HUES6 (cell line): Measurements from ENCODE around the gene ZDHHC14.
"Not testable (repeated sequence)": the region's sequence is repeated elsewhere in the genome, so short reads cannot be mapped to it uniquely, and the experiment has no call there.

Source experiments
- H3K27ac ChIP-seq: 2 replicates; pipeline ENCODE4 v1.7.0; 2013; ENCODE audit warnings: low read depth, mild to moderate bottlenecking, low read length, inconsistent platforms
- H3K27me3 ChIP-seq: 2 replicates; pipeline ENCODE4 v1.6.1; 2013; ENCODE audit warnings: low read length; ENCODE audit not compliant: control insufficient read depth, insufficient read depth
- H3K36me3 ChIP-seq: 2 replicates; pipeline ENCODE4 v1.6.1; 2013; ENCODE audit warnings: low read length; ENCODE audit not compliant: control insufficient read depth, insufficient read depth
- H3K4me1 ChIP-seq: 2 replicates; pipeline ENCODE4 v1.6.1; 2013; ENCODE audit warnings: low read length; ENCODE audit not compliant: control insufficient read depth, insufficient read depth
- H3K4me3 ChIP-seq: 2 replicates; pipeline ENCODE4 v1.5.1; 2013; ENCODE audit warnings: low read depth, low read length
- H3K9ac ChIP-seq: one replicate; pipeline ENCODE4 v1.6.1; 2013; ENCODE audit warnings: mild to moderate bottlenecking, low read length
- H3K9me3 ChIP-seq: 2 replicates; pipeline ENCODE4 v1.6.1; 2013; ENCODE audit warnings: low read depth, low read length; ENCODE audit not compliant: control insufficient read depth, insufficient read depth

Gene ZDHHC14

GRCh38 chr6:157558049-157558448, 177.1 kb downstream of the ZDHHC14 start:
- Histone ChIP-seq H3K36me3 (no peaks in the 10 kb centered on the region), H3K9ac (no peak overlapping the region), H3K4me1 (peaks cover 25% of the 10 kb centered on the region), H3K27ac (no peak overlapping the region), H3K4me3 (no peak overlapping the region), H3K9me3 (no peaks in the 10 kb centered on the region), H3K27me3 (no peaks in the 10 kb centered on the region)

DNA sequence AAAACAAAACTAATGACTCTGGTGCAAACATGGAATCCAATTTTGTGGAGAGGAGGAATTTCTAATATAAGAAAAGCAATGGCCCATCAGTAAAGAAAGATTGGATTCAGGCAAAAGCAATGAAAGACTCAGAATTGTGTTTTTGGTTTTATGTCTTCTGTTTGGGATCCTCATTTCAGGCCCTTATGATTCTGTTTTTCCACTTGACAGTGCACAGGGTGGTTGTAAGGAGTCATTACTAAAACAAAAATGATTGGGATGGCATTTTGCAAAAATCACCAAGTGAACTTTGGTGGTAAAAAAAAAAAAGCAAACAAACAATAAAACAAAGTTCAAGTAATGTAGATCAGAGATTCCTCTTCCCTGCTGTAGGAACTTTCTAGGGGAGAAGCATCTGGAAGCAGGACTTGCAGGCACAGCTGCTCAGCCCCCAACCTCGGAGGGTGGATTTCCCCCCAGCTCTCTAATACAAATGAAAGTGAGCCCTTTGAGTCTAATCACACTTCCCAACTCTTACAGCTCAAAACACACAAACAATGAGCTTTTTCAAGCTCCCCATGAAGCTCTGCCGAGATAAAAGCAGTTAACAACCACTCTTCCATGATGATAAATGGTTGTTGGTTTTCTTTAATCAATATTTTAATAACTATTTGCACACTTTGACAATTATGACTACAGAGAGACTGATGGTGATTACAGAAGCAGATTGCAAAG, 177.7 kb downstream of the ZDHHC14 start:
- H3K27ac ChIP-seq = no peak overlapping the region
- no peaks in the 10 kb centered on the region for H3K27me3 ChIP-seq
- no peak overlapping the region for H3K9ac ChIP-seq
- no peaks in the 10 kb centered on the region for H3K9me3 ChIP-seq
- H3K4me1 ChIP-seq = peaks cover 19% of the 10 kb centered on the region
- H3K4me3 ChIP-seq = no peak overlapping the region
- H3K36me3 ChIP-seq = no peaks in the 10 kb centered on the region

DNA sequence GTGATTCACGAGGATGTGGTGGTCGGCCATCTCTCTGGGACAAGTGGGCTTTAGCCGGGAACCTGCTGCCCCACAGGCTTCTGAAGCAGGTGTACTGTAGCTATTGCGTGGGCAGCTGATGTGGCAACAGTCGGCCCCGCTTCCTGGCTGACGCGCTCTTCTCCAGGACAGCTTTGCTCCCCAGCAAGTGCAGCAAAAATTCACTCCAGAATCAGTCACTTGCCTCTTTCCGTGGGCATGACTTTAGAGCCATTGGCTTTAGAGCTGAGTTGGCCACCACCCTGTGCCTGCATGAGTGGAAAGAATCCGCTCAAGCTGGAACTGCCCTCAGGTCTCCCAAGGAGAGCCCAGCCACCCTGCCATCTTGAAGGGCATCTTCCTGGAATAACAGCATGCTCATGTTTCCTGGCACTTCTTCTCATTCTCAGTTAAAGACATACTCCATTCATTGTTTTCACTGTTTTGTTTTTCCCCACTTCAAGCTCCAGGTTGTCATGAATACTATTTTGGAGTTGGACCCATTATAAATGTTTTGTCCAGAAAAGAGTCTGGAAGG, 178.3 kb downstream of the ZDHHC14 start:
- H3K36me3 ChIP-seq = no peaks in the 10 kb centered on the region
- no peaks in the 10 kb centered on the region for H3K9me3 ChIP-seq
- H3K4me1 ChIP-seq = peaks cover 16% of the 10 kb centered on the region; the same call in 1 of the 2 replicates
- H3K27me3 ChIP-seq = no peaks in the 10 kb centered on the region
- no peak overlapping the region for H3K9ac ChIP-seq
- no peak overlapping the region for H3K27ac ChIP-seq
- H3K4me3 ChIP-seq = no peak overlapping the region

DNA sequence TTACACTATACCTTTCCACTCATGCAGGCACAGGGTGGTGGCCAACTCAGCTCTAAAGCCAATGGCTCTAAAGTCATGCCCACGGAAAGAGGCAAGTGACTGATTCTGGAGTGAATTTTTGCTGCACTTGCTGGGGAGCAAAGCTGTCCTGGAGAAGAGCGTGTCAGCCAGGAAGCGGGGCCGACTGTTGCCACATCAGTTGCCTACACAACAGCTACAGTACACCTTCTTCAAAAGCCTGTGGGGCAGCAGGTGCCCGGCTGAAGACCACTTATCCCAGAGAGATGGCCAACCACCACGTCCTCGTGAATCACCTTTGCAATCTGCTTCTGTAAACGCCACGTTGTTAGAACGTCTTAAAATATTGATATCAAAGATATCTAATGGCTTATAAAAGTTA, 179.1 kb downstream of the ZDHHC14 start:
- H3K27ac ChIP-seq, H3K4me3 ChIP-seq, H3K27me3 ChIP-seq, H3K9me3 ChIP-seq, H3K36me3 ChIP-seq, H3K9ac ChIP-seq: not testable (repeated sequence)
- peaks cover 12% of the 10 kb centered on the region; the same call in 1 of the 2 replicates for H3K4me1 ChIP-seq

GRCh38 chr6:157560691-157561413, 179.9 kb downstream of the ZDHHC14 start:
- Histone ChIP-seq H3K36me3 (no peaks in the 10 kb centered on the region), H3K4me1 (peaks cover 5% of the 10 kb centered on the region; the same call in 1 of the 2 replicates), H3K4me3 (no peak overlapping the region), H3K9me3 (no peaks in the 10 kb centered on the region), H3K9ac (no peak overlapping the region), H3K27me3 (no peaks in the 10 kb centered on the region), H3K27ac (no peak overlapping the region)

GRCh38 chr6:157561414-157561790, 180.4 kb downstream of the ZDHHC14 start:
- no peaks in the 10 kb centered on the region for H3K27me3 ChIP-seq
- H3K27ac ChIP-seq = no peak overlapping the region
- H3K9me3 ChIP-seq = no peaks in the 10 kb centered on the region
- no peak overlapping the region for H3K4me3 ChIP-seq
- no peak overlapping the region for H3K9ac ChIP-seq
- H3K4me1 ChIP-seq = peaks cover 3% of the 10 kb centered on the region; the same call in 1 of the 2 replicates
- no peaks in the 10 kb centered on the region for H3K36me3 ChIP-seq

- no peaks in the 10 kb centered on the region for H3K27me3 ChIP-seq
- no peak overlapping the region for H3K27ac ChIP-seq
- no peaks in the 10 kb centered on the region for H3K4me1 ChIP-seq
- no peaks in the 10 kb centered on the region for H3K36me3 ChIP-seq
- H3K4me3 ChIP-seq = no peak overlapping the region
- H3K9ac ChIP-seq = no peak overlapping the region
- no peaks in the 10 kb centered on the region for H3K9me3 ChIP-seq
These were observed 181.2 kb downstream of the ZDHHC14 start for GRCh38 chr6:157561929-157562810.

DNA sequence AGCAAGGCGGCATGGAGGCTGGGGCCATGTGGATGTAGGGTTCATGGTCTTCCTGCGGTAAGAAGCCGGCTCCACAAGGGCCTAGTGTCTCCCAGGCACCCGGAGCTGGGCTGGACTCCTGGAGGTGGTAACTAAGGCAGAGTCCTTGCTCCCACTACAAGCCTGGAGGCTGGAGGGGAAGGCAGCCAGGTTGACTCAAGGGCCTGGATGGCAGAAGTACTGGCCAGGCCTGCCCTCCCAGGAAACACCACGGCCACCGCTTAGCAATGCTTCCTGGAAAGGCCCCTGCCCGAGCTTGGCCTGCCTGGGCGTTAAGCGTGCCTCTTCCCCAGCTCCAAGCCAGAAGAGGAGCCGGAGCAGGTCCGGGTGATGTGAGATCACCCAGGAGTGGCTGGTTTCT, 182.0 kb downstream of the ZDHHC14 start:
- no peaks in the 10 kb centered on the region for H3K4me1 ChIP-seq
- no peaks in the 10 kb centered on the region for H3K36me3 ChIP-seq
- no peak overlapping the region for H3K27ac ChIP-seq
- no peak overlapping the region for H3K4me3 ChIP-seq
- no peak overlapping the region for H3K9ac ChIP-seq
- no peaks in the 10 kb centered on the region for H3K9me3 ChIP-seq
- H3K27me3 ChIP-seq = no peaks in the 10 kb centered on the region

DNA sequence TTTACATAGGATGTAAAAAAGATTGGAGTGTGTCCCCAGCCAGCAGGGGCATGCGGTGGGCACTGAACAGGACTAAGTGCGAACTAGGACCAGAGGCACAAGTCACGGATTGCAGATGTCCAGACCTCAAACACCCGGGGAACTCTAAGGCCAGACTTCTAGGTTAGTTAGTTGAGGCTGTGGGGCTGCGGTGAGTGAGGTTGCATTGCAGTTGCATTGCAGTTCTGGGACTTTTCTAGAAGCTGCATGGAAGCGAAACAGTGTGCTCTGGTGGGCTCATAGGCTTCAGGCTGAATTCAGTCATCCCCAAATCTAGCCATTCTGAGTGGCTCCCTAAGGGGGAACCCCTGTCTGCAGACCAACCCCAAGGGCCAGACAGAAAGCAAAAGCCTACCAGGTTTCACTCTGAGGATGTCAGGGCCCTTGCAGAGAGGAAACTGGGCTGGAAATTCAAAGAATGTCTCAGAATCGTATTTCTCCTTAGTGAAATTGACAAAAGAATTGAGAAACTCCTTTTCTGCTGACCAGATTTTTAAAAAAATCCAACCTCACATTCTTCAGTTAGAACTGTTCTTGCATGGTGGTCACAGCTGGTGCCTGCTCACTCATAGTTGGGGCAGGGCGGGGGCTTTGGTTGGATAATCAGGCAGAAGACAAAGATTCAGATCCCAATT, 182.8 kb downstream of the ZDHHC14 start:
- no peaks in the 10 kb centered on the region for H3K9me3 ChIP-seq
- H3K27me3 ChIP-seq = no peaks in the 10 kb centered on the region
- no peaks in the 10 kb centered on the region for H3K36me3 ChIP-seq
- H3K27ac ChIP-seq = no peak overlapping the region
- H3K9ac ChIP-seq = no peak overlapping the region
- no peak overlapping the region for H3K4me3 ChIP-seq
- no peaks in the 10 kb centered on the region for H3K4me1 ChIP-seq

DNA sequence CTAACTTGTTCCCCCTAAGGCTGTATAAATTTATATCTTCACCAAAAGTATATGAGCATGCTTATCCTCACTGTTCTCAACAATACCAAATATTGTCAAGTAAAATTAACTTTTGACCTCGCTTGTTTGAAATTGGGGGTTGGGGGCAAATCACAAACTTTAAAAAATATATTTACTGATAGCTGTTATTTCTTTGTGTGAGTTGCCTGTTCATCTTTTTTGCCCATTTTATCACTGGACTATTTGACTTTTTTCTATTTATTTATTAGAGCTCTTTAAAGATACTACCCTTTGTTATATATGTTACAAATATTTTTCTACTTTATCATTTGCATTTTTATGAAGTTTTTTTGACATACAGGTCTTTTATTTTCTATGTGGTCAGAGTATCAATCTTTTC, 187.7 kb downstream of the ZDHHC14 start:
- H3K27me3 ChIP-seq = no peaks in the 10 kb centered on the region
- H3K4me1 ChIP-seq = peaks cover 12% of the 10 kb centered on the region
- no peaks in the 10 kb centered on the region for H3K9me3 ChIP-seq
- H3K4me3 ChIP-seq = no peak overlapping the region
- H3K36me3 ChIP-seq = no peaks in the 10 kb centered on the region
- no peak overlapping the region for H3K9ac ChIP-seq
- no peak overlapping the region for H3K27ac ChIP-seq
